HEK293T (cell line): ENCODE measurements around the gene TAL1.

Experiments used
- CTCF ChIA-PET: fragments of 350-600 bp; formaldehyde crosslinking; extraction: SDS; loops from one replicate; lab custom pipeline; 2021; ENCODE audit warnings: antibody characterized with exemption, inconsistent platforms; lab: Yijun Ruan, JAX
- POLR2A ChIA-PET: fragments of 350-600 bp; formaldehyde crosslinking; extraction: SDS; loops from one replicate; lab custom pipeline; 2020; ENCODE audit warnings: antibody characterized with exemption, inconsistent platforms; lab: Yijun Ruan, JAX
- DNase-seq: peaks from one replicate; pipeline ENCODE4 v3.0.0; 2012; ENCODE audit warnings: mixed read lengths; ENCODE audit errors: extremely low spot score
- FOXA1 ChIP-seq: fragments of 450-650 bp; IDR thresholded peaks from 2 replicates; pipeline ENCODE4 v1.6.1; 2016; ENCODE audit warnings: mild to moderate bottlenecking
- NFRKB ChIP-seq: fragments of 450-650 bp; IDR thresholded peaks from 2 replicates; pipeline ENCODE4 v1.6.1; 2016; ENCODE audit warnings: mild to moderate bottlenecking, moderate library complexity

The TAL1 gene

DNA sequence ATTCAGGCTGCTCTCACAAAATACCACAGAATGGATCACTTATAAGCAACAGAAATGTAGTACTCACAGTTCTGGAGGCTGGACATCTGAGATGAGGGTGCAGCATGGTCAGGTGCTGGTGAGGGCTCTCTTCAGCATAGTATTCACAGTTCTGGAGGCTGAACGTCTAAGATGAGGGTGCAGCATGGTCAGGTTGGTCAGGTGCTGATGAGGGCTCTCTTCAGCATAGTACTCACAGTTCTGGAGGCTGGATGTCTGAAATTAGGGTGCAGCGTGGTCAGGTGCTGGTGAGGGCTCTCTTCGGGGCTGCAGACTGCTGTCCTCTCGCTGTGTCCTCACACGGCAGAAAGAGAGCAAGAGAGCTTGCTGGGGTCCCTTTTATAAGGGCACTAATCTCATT lies 59.2 kb downstream of the TAL1 start:
- TF ChIP-seq FOXA1 = no peak
- no peak for TF ChIP-seq NFRKB
- DNase-seq = no peak
- ChIA-PET POLR2A (no interaction called here), CTCF (no interaction called here)
